HEK293T (cell line): ENCODE measurements around the gene ATCAY.

Experiments
- BHLHE40 ChIP-seq: fragments of 450-650 bp; IDR thresholded peaks from 2 replicates; pipeline ENCODE4 v1.6.1; 2016; ENCODE audit warnings: mild to moderate bottlenecking, moderate library complexity, borderline replicate concordance
- ELF4 ChIP-seq: fragments of 450-650 bp; IDR thresholded peaks from 2 replicates; pipeline ENCODE4 v1.6.1; 2017; ENCODE audit warnings: antibody characterized with exemption
- FOXA1 ChIP-seq: fragments of 450-650 bp; IDR thresholded peaks from 2 replicates; pipeline ENCODE4 v1.6.1; 2016; ENCODE audit warnings: mild to moderate bottlenecking
- FOXM1 ChIP-seq: fragments of 450-650 bp; IDR thresholded peaks from 2 replicates; pipeline ENCODE4 v1.6.1; 2017; ENCODE audit warnings: mild to moderate bottlenecking, borderline replicate concordance
- HDGF ChIP-seq: fragments of 450-650 bp; IDR thresholded peaks from 2 replicates; pipeline ENCODE4 v1.6.1; 2017; ENCODE audit warnings: antibody characterized with exemption, borderline replicate concordance
- L3MBTL2 ChIP-seq: fragments of 450-650 bp; conservative IDR thresholded peaks from 2 replicates; pipeline ENCODE4 v1.6.1; 2016; ENCODE audit warnings: mild to moderate bottlenecking
- LEF1 ChIP-seq: fragments of 450-650 bp; IDR thresholded peaks from 2 replicates; pipeline ENCODE4 v1.6.1; 2017; ENCODE audit warnings: mild to moderate bottlenecking, borderline replicate concordance
- SUZ12 ChIP-seq: fragments of 450-650 bp; IDR thresholded peaks from 2 replicates; pipeline ENCODE4 v1.6.1; 2016; ENCODE audit warnings: mild to moderate bottlenecking
- TARDBP ChIP-seq: fragments of 450-650 bp; IDR thresholded peaks from 2 replicates; pipeline ENCODE4 v1.6.1; 2016
- ZNF384 ChIP-seq: fragments of 450-650 bp; IDR thresholded peaks from 2 replicates; pipeline ENCODE4 v1.6.1; 2016

- TF ChIP-seq ZNF384: no peak
- TF ChIP-seq LEF1: no peak
- TF ChIP-seq SUZ12: no peak
- TF ChIP-seq FOXM1: no peak
- TF ChIP-seq FOXA1: no peak
- no peak for TF ChIP-seq BHLHE40
- TF ChIP-seq TARDBP: no peak
- no peak for TF ChIP-seq HDGF
- no peak for TF ChIP-seq L3MBTL2
- no peak for TF ChIP-seq ELF4
Measured at GRCh38 chr19:3897936-3898335, 17.5 kb downstream of the ATCAY start.
